GM12875 (cell line): ENCODE results near the gene SPHK1.

Experiments
- H3K4me3 ChIP-seq: one replicate; pipeline ENCODE4 v1.5.1; 2011; ENCODE audit warnings: low read depth, low read length, control low read depth
- TF ChIP-seq, protein P1 (sequence below): IDR thresholded peaks from 2 replicates; pipeline ENCODE4 v1.5.1; 2011; ENCODE audit warnings: low read depth, mild to moderate bottlenecking, control low read depth, inconsistent platforms, low read length, moderate library complexity, borderline replicate concordance; ENCODE audit not compliant: insufficient read depth

SPHK1 gene

DNA sequence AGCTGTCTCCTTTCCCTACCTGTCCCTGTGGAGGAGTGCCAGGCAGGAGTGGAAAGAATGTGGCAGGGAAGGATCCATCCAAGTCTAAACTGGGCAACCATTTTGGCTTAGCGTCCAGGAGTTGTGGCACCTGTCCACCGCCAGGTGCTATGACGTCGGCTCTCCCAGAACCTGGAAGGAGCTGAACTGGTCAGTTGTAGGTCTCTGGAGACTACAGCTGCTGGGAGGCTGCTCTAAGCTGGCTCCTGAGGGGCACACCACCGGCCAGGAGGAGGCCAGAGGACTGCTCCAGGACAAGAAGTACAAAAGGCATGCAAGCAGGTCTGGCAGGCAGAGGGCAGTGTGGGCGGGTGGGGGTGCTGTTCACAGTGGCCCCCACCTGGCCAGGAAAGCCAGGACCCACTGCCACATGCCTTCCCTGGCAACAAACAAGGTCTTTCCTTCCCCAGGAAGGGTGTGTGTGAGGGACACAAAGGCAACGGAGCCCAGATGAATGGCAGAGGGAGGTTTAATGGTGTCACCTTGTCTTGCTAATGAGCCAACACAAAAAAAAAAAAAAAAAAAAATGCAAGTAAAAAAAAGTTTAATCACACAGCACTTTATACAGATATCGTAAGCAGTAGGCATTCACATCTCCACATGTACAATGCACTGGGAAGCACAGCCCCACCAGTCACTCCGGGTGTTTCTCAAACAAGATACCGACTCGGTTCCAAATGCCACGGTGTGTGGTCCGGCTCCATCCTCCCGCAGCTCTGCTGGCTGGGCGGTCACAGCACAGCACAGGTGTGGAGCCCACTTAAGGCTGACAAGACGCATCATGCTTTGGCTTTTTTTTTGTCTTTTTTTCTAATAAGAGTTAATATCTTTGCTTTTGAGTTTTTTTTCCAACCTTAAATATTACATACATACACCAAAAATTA lies 4.8 kb downstream of the SPHK1 start:
- no peak overlapping the region for H3K4me3 ChIP-seq
- TF ChIP-seq, protein P1, sequence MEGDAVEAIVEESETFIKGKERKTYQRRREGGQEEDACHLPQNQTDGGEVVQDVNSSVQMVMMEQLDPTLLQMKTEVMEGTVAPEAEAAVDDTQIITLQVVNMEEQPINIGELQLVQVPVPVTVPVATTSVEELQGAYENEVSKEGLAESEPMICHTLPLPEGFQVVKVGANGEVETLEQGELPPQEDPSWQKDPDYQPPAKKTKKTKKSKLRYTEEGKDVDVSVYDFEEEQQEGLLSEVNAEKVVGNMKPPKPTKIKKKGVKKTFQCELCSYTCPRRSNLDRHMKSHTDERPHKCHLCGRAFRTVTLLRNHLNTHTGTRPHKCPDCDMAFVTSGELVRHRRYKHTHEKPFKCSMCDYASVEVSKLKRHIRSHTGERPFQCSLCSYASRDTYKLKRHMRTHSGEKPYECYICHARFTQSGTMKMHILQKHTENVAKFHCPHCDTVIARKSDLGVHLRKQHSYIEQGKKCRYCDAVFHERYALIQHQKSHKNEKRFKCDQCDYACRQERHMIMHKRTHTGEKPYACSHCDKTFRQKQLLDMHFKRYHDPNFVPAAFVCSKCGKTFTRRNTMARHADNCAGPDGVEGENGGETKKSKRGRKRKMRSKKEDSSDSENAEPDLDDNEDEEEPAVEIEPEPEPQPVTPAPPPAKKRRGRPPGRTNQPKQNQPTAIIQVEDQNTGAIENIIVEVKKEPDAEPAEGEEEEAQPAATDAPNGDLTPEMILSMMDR = no peak

DNA sequence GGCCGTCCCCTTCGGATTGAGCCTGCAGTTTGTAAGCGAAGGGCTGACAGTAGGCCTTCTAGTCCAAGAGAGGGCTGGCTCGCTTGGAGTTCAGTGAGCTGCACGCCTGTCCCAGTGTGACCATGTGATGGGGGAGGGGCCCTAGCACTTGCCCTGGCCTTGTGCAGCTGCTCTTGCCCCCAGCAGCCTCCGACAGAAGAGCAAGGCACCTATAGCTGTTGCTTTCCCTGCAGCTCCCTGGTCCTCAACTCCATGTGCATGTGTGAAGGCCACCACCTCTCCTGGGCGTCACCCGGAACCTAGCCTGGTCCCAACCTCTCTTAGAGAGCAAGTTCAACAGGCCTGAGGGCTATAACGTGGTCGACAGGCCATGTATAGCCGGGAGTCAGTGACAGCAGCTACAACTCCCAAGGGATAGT lies 5.6 kb downstream of the SPHK1 start:
- TF ChIP-seq, protein P1 = no peak
- H3K4me3 ChIP-seq = no peak overlapping the region

DNA sequence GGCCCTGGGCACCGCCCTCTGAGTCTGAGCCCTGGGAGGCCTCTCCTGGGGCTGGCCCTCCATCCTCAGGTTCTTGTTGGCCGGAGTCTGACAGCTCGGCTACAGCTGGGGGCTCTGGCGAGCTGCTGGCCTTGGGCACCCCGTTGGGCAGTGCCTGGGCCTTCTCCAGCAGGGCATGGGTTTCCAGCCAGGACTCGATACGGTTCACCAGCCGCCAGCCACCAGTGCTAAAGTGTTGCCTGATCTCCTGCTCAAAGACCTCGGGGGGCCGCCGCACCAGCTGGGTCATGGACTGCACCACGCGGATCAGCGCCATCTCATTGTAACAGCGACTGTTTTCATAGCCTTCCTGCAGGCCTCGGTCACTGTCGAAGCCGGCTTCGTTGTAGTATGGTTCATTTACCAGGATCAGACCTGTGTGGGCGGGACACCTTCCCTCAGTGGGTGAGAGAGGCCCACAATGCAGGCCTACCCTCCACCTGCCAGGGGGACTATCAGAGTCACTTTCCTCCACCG lies 6.8 kb downstream of the SPHK1 start:
- TF ChIP-seq, protein P1 = no peak
- no peak overlapping the region for H3K4me3 ChIP-seq

DNA sequence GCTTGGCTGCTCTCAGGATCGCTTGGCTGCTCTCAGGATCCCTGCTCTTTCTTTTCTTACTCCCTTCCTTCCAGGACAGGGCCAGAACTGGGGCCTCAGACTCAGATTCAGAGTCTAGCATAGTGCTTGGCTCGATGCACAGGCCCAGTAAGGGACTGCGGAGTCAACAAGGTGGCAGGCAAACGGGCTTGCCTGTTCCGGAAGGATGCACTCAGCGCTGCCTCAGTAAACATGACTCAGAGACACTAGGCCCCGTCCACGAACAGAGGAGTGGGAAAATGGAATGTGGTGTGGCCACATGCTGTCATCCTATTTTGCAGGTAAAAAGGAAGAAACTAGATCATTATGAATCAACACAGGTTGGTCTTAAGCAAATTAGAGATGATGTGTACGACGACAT lies 9.8 kb downstream of the SPHK1 start:
- TF ChIP-seq, protein P1 = no peak
- H3K4me3 ChIP-seq = no peak overlapping the region

DNA sequence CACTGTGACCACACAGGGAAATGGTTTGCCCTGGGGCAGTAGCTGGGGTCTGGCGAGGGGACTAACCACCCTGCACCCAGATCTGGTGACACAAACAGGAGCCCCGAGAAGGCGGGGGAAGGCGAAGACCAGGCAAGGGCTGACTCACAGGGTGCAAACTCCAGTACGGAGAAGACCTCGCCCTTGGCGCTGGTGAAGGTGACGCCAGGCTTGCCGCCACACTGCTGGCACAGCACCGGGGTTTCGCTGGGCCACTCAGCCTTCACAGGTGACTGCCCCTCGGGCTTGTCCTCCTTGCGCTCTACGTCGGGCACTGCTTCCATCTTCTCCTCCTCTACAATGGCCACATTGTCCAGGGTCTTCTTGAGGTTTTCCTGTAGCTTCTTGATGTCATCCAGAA lies 11.6 kb downstream of the SPHK1 start:
- TF ChIP-seq, protein P1 = no peak
- H3K4me3 ChIP-seq = no peak overlapping the region

DNA sequence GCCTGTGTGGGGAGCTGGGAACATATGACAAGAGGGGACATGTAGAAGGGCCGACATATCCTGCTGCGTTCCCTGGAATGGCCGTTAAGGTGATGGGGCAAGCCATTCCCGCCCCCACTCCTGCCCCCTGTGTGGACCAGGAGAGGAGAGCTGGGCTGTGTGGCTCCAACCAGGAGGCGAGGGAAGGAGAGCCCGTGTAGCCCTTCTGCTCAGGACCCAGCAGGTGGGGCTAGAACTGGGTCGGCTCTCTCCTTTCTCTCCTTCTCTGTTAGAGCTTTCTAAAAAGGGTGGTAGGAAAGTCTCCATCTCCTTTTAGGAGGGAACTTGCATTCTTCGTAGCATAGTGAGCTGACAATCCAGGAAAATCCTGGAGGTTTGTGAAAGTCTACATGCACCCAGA lies 12.8 kb downstream of the SPHK1 start:
- H3K4me3 ChIP-seq = no peak overlapping the region
- TF ChIP-seq, protein P1 = no peak

DNA sequence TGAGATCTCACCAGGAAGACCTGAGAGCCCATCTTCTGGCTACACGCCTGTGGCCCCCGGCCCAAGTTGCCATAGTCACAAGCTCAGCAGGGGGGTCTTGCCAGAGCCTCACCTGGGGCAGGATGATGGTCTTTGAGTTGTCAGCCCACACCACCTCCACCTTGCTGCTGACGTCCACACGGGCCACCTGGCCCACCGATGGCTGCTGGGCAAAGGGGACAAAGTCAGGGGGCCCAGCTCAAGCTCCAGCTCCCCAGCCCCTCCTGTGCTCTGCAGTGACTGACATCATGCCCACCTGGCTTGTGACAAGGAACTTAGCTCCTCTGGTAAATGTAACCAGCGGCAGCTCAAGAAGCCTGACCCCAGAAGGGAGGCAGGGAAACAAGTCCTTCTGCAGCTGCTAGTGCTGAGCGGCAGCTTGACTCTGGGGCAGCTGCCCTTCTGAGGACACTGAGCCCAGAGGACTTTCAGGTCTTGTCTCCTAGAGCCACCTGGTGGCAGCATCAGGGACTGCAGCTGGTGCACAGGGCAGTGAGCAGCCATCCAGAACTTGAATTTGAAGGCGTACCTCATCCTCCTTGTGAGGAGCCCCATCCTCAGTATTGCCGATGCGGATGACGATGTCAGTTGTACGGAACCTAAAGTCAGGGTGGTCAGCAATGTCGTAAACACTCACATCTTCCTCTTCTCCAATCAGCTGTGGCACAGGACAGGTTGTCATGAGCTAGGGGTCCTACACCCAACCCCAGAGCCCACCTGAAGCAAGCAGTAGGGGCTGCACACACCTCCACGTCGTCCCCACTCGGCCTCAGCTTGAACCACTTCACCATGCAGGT lies 13.5 kb downstream of the SPHK1 start:
- H3K4me3 ChIP-seq = no peak overlapping the region
- TF ChIP-seq, protein P1 = peak; percentile 95
